HEK293 (cell line): Measurements from ENCODE around the gene LRRC47.
A peak's percentile ranks its signal among the peaks of the same experiment; 100 is the strongest.

Experiments used
- CTCF ChIA-PET: fragments of 350-600 bp; formaldehyde crosslinking; extraction: SDS; loops from one replicate; lab custom pipeline; 2021; ENCODE audit warnings: antibody characterized with exemption; lab: Yijun Ruan, JAX
- POLR2A ChIA-PET: fragments of 300-600 bp; formaldehyde crosslinking; extraction: SDS; loops from one replicate; lab custom pipeline; 2020; ENCODE audit warnings: antibody characterized with exemption, inconsistent platforms; lab: Yijun Ruan, JAX
- H3K27ac ChIP-seq: fragments of 200-500 bp; sonication (Bioruptor generic); 2 replicates; pipeline ENCODE4 v1.5.1; 2014; ENCODE audit warnings: low read depth, low read length, control low read depth, inconsistent platforms; ENCODE audit errors: extremely low read depth
- H3K36me3 ChIP-seq, 2 experiments: fragments of 200-500 bp in 1 of 2; sonication (Bioruptor generic) in 1 of 2; 1 replicate in 1 of 2; 2 replicates in 1 of 2; pipeline ENCODE4 v1.5.1; 2014 to 2017; ENCODE audit warnings: inconsistent platforms in 2 of 2, low read length in 2 of 2; ENCODE audit not compliant: control insufficient read depth in 2 of 2, insufficient read depth in 1 of 2
- H3K4me1 ChIP-seq: fragments of 200-500 bp; sonication (Bioruptor generic); 2 replicates; pipeline ENCODE4 v1.5.1; 2014; ENCODE audit warnings: mild to moderate bottlenecking, low read length, inconsistent platforms; ENCODE audit not compliant: control insufficient read depth, insufficient read depth
- H3K4me3 ChIP-seq: 2 replicates; pipeline ENCODE4 v1.5.1; 2011; ENCODE audit warnings: low read depth, mild to moderate bottlenecking, control low read depth, low read length, moderate library complexity
- H3K9me3 ChIP-seq: fragments of 200-500 bp; sonication (Bioruptor generic); 2 replicates; pipeline ENCODE4 v1.5.1; 2014; ENCODE audit warnings: low read depth, low read length, inconsistent platforms; ENCODE audit not compliant: control insufficient read depth, insufficient read depth
- FEZF1 ChIP-seq: fragments of 450-650 bp; formaldehyde crosslinking; IDR thresholded peaks from 2 replicates; pipeline ENCODE4 v1.5.1; 2016; ENCODE audit warnings: missing biosample characterization, missing genetic modification characterization
- GLIS1 ChIP-seq: fragments of 450-650 bp; formaldehyde crosslinking; IDR thresholded peaks from 2 replicates; pipeline ENCODE4 v1.5.1; 2016; ENCODE audit warnings: missing biosample characterization, missing genetic modification characterization
- GLIS2 ChIP-seq: fragments of 450-650 bp; formaldehyde crosslinking; IDR thresholded peaks from 2 replicates; pipeline ENCODE4 v1.5.1; 2016; ENCODE audit warnings: missing biosample characterization, missing genetic modification characterization
- KLF1 ChIP-seq: fragments of 450-650 bp; formaldehyde crosslinking; IDR thresholded peaks from 2 replicates; pipeline ENCODE4 v1.5.1; 2016; ENCODE audit warnings: missing biosample characterization, missing genetic modification characterization
- KLF9 ChIP-seq: fragments of 450-650 bp; formaldehyde crosslinking; IDR thresholded peaks from 2 replicates; pipeline ENCODE4 v1.5.1; 2016; ENCODE audit warnings: missing biosample characterization, missing genetic modification characterization, low read depth
- MZF1 ChIP-seq: fragments of 450-650 bp; formaldehyde crosslinking; IDR thresholded peaks from 2 replicates; pipeline ENCODE4 v1.5.1; 2017; ENCODE audit warnings: missing biosample characterization, missing genetic modification characterization, borderline replicate concordance
- PATZ1 ChIP-seq: fragments of 450-650 bp; formaldehyde crosslinking; IDR thresholded peaks from 2 replicates; pipeline ENCODE4 v1.5.1; 2016; ENCODE audit warnings: missing biosample characterization, missing genetic modification characterization
- SP3 ChIP-seq: fragments of 450-650 bp; formaldehyde crosslinking; IDR thresholded peaks from 2 replicates; pipeline ENCODE4 v1.5.1; 2016; ENCODE audit warnings: missing biosample characterization, missing genetic modification characterization
- ZBTB10 ChIP-seq: fragments of 450-650 bp; formaldehyde crosslinking; IDR thresholded peaks from 2 replicates; pipeline ENCODE4 v1.5.1; 2016; ENCODE audit warnings: missing biosample characterization, missing genetic modification characterization
- ZBTB26 ChIP-seq: fragments of 450-650 bp; formaldehyde crosslinking; optimal IDR thresholded peaks from 2 replicates; pipeline ENCODE3; 2016; ENCODE audit warnings: missing biosample characterization, mild to moderate bottlenecking, missing genetic modification characterization
- ZEB2 ChIP-seq: fragments of 450-650 bp; formaldehyde crosslinking; IDR thresholded peaks from 2 replicates; pipeline ENCODE4 v1.5.1; 2016; ENCODE audit warnings: missing biosample characterization, missing genetic modification characterization
- ZFHX2 ChIP-seq: fragments of 450-650 bp; formaldehyde crosslinking; conservative IDR thresholded peaks from 2 replicates; pipeline ENCODE4 v1.5.1; 2016; ENCODE audit warnings: missing biosample characterization, missing genetic modification characterization
- ZNF121 ChIP-seq: fragments of 450-650 bp; formaldehyde crosslinking; IDR thresholded peaks from 2 replicates; pipeline ENCODE4 v1.5.1; 2016; ENCODE audit warnings: missing biosample characterization, missing genetic modification characterization
- ZNF214 ChIP-seq: fragments of 450-650 bp; formaldehyde crosslinking; IDR thresholded peaks from 2 replicates; pipeline ENCODE4 v1.5.1; 2017; ENCODE audit warnings: missing biosample characterization, mild to moderate bottlenecking, missing genetic modification characterization, borderline replicate concordance
- ZNF292 ChIP-seq: fragments of 450-650 bp; formaldehyde crosslinking; IDR thresholded peaks from 2 replicates; pipeline ENCODE4 v1.5.1; 2016; ENCODE audit warnings: low read depth, missing biosample characterization, missing genetic modification characterization, borderline replicate concordance
- ZNF335 ChIP-seq: fragments of 450-650 bp; formaldehyde crosslinking; conservative IDR thresholded peaks from 2 replicates; pipeline ENCODE4 v1.5.1; 2016; ENCODE audit warnings: missing biosample characterization, missing genetic modification characterization
- ZNF510 ChIP-seq: fragments of 450-650 bp; formaldehyde crosslinking; IDR thresholded peaks from 2 replicates; pipeline ENCODE4 v1.5.1; 2018; ENCODE audit warnings: mild to moderate bottlenecking, missing genetic modification characterization, missing biosample characterization; ENCODE audit not compliant: insufficient replicate concordance
- ZNF561 ChIP-seq: fragments of 450-650 bp; IDR thresholded peaks from 2 replicates; pipeline ENCODE4 v1.5.1; 2018; ENCODE audit warnings: missing biosample characterization, missing genetic modification characterization, borderline replicate concordance
- ZNF621 ChIP-seq: fragments of 450-650 bp; formaldehyde crosslinking; IDR thresholded peaks from 2 replicates; pipeline ENCODE4 v1.5.1; 2017; ENCODE audit warnings: missing biosample characterization, missing genetic modification characterization
- ZNF670 ChIP-seq: fragments of 450-650 bp; formaldehyde crosslinking; IDR thresholded peaks from 2 replicates; pipeline ENCODE4 v1.5.1; 2016; ENCODE audit warnings: missing biosample characterization, missing genetic modification characterization, low read depth
- ZNF692 ChIP-seq: fragments of 450-650 bp; formaldehyde crosslinking; IDR thresholded peaks from 2 replicates; pipeline ENCODE4 v1.5.1; 2016; ENCODE audit warnings: missing biosample characterization, missing genetic modification characterization
- ZNF76 ChIP-seq: fragments of 450-650 bp; formaldehyde crosslinking; IDR thresholded peaks from 2 replicates; pipeline ENCODE4; 2016; ENCODE audit warnings: low read depth, missing biosample characterization, missing genetic modification characterization, borderline replicate concordance
- ZXDB ChIP-seq: fragments of 450-650 bp; formaldehyde crosslinking; IDR thresholded peaks from 2 replicates; pipeline ENCODE4 v1.5.1; 2016; ENCODE audit warnings: missing biosample characterization, missing genetic modification characterization

The LRRC47 gene

GRCh38 chr1:3747903-3748302 is 48.4 kb downstream of the LRRC47 start:
- TF ChIP-seq ZNF214 (tag by site-specific recombination) = no peak
- TF ChIP-seq ZBTB10 (tag by site-specific recombination) = no peak
- TF ChIP-seq, all 188 proteins: peak for 0
- CTCF ChIA-PET = interaction anchor here (1.2 kb wide), 1 partner anchor 23 kb away, joined by 3 read pairs; no protein-coding TSS in a partner anchor
- H3K4me3 ChIP-seq = no peak overlapping the region
- peaks cover 7 to 30% of the 10 kb centered on the region in 2 experiments; a peak in 2 of 3 replicates for H3K36me3 ChIP-seq
- POLR2A ChIA-PET = no interaction called here
- H3K9me3 ChIP-seq = no peaks in the 10 kb centered on the region
- no peaks in the 10 kb centered on the region for H3K4me1 ChIP-seq
- H3K27ac ChIP-seq = no peak overlapping the region

- Histone ChIP-seq H3K4me3 (peak overlapping the region; percentile 83), H3K4me1 (no peaks in the 10 kb centered on the region), H3K36me3 (peaks cover 7 to 34% of the 10 kb centered on the region in 2 experiments; a peak in 2 of 3 replicates), H3K9me3 (no peaks in the 10 kb centered on the region), H3K27ac (no peak overlapping the region)
- ChIA-PET CTCF (no interaction called here), POLR2A (no interaction called here)
- TF ChIP-seq MZF1 (tag by site-specific recombination) (no peak), ZNF670 (tag by site-specific recombination) (no peak), ZEB2 (tag by site-specific recombination) (peak; percentile 72), ZNF510 (tag by site-specific recombination) (no peak), GLIS1 (tag by site-specific recombination) (no peak), ZNF335 (tag by site-specific recombination) (peak; percentile 47), FEZF1 (tag by site-specific recombination) (no peak)
Observed at GRCh38 chr1:3747522-3747848, 48.8 kb downstream of the LRRC47 start.

- ChIA-PET CTCF (no interaction called here), POLR2A (no interaction called here)
- peak overlapping the region; percentile 83 for H3K4me3 ChIP-seq
- no peaks in the 10 kb centered on the region for H3K4me1 ChIP-seq
- no peaks in the 10 kb centered on the region for H3K9me3 ChIP-seq
- H3K27ac ChIP-seq = peak overlapping the region; percentile 45; the same call in 1 of the 2 replicates
- H3K36me3 ChIP-seq = peaks cover 7 to 39% of the 10 kb centered on the region in 2 experiments; a peak in 2 of 3 replicates
- TF ChIP-seq SP3 (tag by site-specific recombination) (peak; percentile 74), ZNF670 (tag by site-specific recombination) (no peak), ZNF621 (tag by site-specific recombination) (no peak), ZNF292 (tag by site-specific recombination) (no peak), KLF1 (tag by site-specific recombination) (peak; percentile 63; the same call in 1 of the 2 replicates), GLIS2 (tag by site-specific recombination) (peak; percentile 77; the same call in 1 of the 2 replicates), ZNF561 (tag by site-specific recombination) (peak; percentile 63; the same call in 1 of the 2 replicates), ZFHX2 (tag by site-specific recombination) (peak; percentile 39; the same call in 1 of the 2 replicates), ZNF121 (tag by site-specific recombination) (no peak), KLF9 (tag by site-specific recombination) (peak; percentile 34; the same call in 1 of the 2 replicates), ZNF692 (tag by site-specific recombination) (0 out of 2 replicates have a peak, but pooled peaks have one; percentile 40), ZXDB (tag by site-specific recombination) (peak; percentile 89), ZBTB26 (tag by site-specific recombination) (peak; percentile 59), ZNF76 (tag by site-specific recombination) (no peak), PATZ1 (tag by site-specific recombination) (peak; percentile 32)
Observed at GRCh38 chr1:3746830-3747521, 49.3 kb downstream of the LRRC47 start.
